T-helper 1 cell treated with Interleukin-12 subunit alpha and Interleukin-12 subunit beta and Interleukin-4 antibody, amounts not matched to agents 30 μg/mL and 1 μg/mL, for 36 hours (primary cell): ENCODE results near the gene MUTYH.

Experiments used
- H3K27ac Mint-ChIP-seq: one replicate; pipeline ENCODE4 v1.8.0; 2021; ENCODE audit warnings: mild to moderate bottlenecking, mixed read lengths
- H3K27me3 Mint-ChIP-seq: one replicate; pipeline ENCODE4 v1.8.0; 2021; ENCODE audit warnings: low read depth, mixed read lengths
- H3K36me3 Mint-ChIP-seq: one replicate; pipeline ENCODE4 v1.8.0; 2021; ENCODE audit warnings: low read depth, mixed read lengths
- H3K4me1 Mint-ChIP-seq: one replicate; pipeline ENCODE4 v1.8.0; 2021; ENCODE audit warnings: low read depth, mixed read lengths
- H3K4me3 Mint-ChIP-seq: one replicate; pipeline ENCODE4 v1.8.0; 2021; ENCODE audit warnings: mild to moderate bottlenecking, moderate library complexity, mixed read lengths
- H3K9me3 Mint-ChIP-seq: one replicate; pipeline ENCODE4 v1.8.0; 2021; ENCODE audit warnings: mixed read lengths

Gene MUTYH

GRCh38 chr1:45319761-45320160 is 20.5 kb downstream of the MUTYH start:
- H3K9me3 Mint-ChIP-seq: no peaks in the 10 kb centered on the region
- H3K36me3 Mint-ChIP-seq: no peaks in the 10 kb centered on the region
- H3K27ac Mint-ChIP-seq: no peak overlapping the region
- H3K27me3 Mint-ChIP-seq: peaks cover 3% of the 10 kb centered on the region
- H3K4me1 Mint-ChIP-seq: no peaks in the 10 kb centered on the region
- no peak overlapping the region for H3K4me3 Mint-ChIP-seq

DNA sequence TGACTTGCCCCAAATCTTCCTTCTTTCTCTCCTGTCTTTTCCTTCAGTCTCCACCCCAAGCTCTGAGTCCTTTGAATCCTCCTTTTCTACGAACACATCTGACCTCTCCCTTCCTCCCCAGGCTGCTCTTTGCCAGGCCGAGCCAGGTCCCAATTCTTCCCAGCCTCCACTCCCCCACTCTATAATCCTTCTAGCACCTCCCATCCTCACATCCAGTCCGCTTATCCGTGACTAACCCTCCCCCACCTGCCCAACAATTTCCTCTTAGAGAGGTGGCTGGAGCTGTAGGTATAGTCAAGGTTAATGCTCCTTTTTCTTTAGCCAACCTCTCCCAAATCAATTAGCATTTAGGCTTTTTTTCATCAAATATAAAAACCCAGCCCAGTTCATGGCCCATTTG is 23.1 kb downstream of the MUTYH start:
- Mint-ChIP-seq H3K4me1 (no peaks in the 10 kb centered on the region), H3K27me3 (peaks cover 11% of the 10 kb centered on the region), H3K9me3 (no peaks in the 10 kb centered on the region), H3K27ac (no peak overlapping the region), H3K4me3 (no peak overlapping the region), H3K36me3 (no peaks in the 10 kb centered on the region)

DNA sequence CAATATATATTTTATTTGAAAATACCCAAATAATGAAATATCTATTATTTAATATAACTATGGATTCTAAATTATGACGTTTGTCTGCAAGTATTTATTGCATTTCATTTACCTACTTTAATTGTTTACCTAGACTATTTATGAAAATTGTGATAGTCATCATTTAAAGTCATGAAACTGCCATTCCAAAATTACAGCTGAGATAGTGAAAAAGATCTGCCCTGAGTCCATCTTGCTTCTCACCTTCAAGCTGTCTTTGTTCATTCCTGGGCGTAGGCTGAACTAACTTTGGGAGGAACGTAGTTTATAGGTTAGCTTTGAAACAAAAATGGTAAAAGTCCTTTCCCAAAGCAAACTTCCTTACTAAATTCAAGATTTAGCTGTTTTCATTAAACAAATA is 26.0 kb downstream of the MUTYH start:
- H3K36me3 Mint-ChIP-seq: no peaks in the 10 kb centered on the region
- H3K27me3 Mint-ChIP-seq: peaks cover 11% of the 10 kb centered on the region
- H3K9me3 Mint-ChIP-seq: no peaks in the 10 kb centered on the region
- no peak overlapping the region for H3K4me3 Mint-ChIP-seq
- no peak overlapping the region for H3K27ac Mint-ChIP-seq
- no peaks in the 10 kb centered on the region for H3K4me1 Mint-ChIP-seq

- H3K36me3 Mint-ChIP-seq: no peaks in the 10 kb centered on the region
- peaks cover 18% of the 10 kb centered on the region for H3K4me1 Mint-ChIP-seq
- H3K9me3 Mint-ChIP-seq: no peaks in the 10 kb centered on the region
- H3K4me3 Mint-ChIP-seq: no peak overlapping the region
- no peaks in the 10 kb centered on the region for H3K27me3 Mint-ChIP-seq
- H3K27ac Mint-ChIP-seq: peak overlapping the region; percentile 49
Observed at GRCh38 chr1:45306905-45307304, 33.3 kb downstream of the MUTYH start.

GRCh38 chr1:45306319-45306718 is 33.9 kb downstream of the MUTYH start:
- Mint-ChIP-seq H3K36me3 (no peaks in the 10 kb centered on the region), H3K4me3 (no peak overlapping the region), H3K27me3 (no peaks in the 10 kb centered on the region), H3K27ac (no peak overlapping the region), H3K4me1 (peaks cover 18% of the 10 kb centered on the region), H3K9me3 (no peaks in the 10 kb centered on the region)

DNA sequence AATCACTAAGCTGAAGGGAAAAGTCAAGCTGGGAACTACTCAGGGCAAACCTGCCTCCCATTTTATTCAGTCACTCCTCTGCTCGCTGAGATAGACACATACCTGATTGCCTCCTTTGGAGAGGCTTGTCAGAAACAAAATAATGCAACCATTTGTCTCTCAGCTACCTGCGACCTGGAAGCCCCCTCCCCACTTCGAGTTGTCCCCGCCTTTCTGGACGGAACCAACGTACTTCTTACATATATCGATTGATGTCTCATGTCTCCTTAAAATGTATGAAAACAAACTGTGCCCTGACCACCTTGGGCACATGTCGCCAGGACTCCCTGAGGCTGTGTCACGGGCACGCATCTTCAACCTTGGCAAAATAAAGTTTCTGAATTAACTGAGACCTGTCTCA is 35.0 kb downstream of the MUTYH start:
- H3K36me3 Mint-ChIP-seq: no peaks in the 10 kb centered on the region
- H3K4me3 Mint-ChIP-seq: peak overlapping the region; percentile 84
- no peaks in the 10 kb centered on the region for H3K27me3 Mint-ChIP-seq
- peak overlapping the region; percentile 66 for H3K27ac Mint-ChIP-seq
- H3K9me3 Mint-ChIP-seq: no peaks in the 10 kb centered on the region
- H3K4me1 Mint-ChIP-seq: peaks cover 21% of the 10 kb centered on the region

- H3K4me3 Mint-ChIP-seq: peak overlapping the region; percentile 84
- H3K27me3 Mint-ChIP-seq: no peaks in the 10 kb centered on the region
- H3K9me3 Mint-ChIP-seq: no peaks in the 10 kb centered on the region
- H3K4me1 Mint-ChIP-seq: peaks cover 21% of the 10 kb centered on the region
- peak overlapping the region; percentile 89 for H3K27ac Mint-ChIP-seq
- H3K36me3 Mint-ChIP-seq: no peaks in the 10 kb centered on the region
Observed at GRCh38 chr1:45304311-45305081, 35.7 kb downstream of the MUTYH start.

GRCh38 chr1:45303520-45304310 is 36.5 kb downstream of the MUTYH start:
- Mint-ChIP-seq H3K27ac (peak overlapping the region; percentile 89), H3K4me1 (peaks cover 21% of the 10 kb centered on the region), H3K36me3 (no peaks in the 10 kb centered on the region), H3K27me3 (no peaks in the 10 kb centered on the region), H3K9me3 (no peaks in the 10 kb centered on the region), H3K4me3 (peak overlapping the region; percentile 84)

GRCh38 chr1:45302505-45303150 is 37.6 kb downstream of the MUTYH start:
- no peaks in the 10 kb centered on the region for H3K36me3 Mint-ChIP-seq
- no peaks in the 10 kb centered on the region for H3K9me3 Mint-ChIP-seq
- peak overlapping the region; percentile 47 for H3K27ac Mint-ChIP-seq
- peaks cover 21% of the 10 kb centered on the region for H3K4me1 Mint-ChIP-seq
- H3K27me3 Mint-ChIP-seq: no peaks in the 10 kb centered on the region
- peak overlapping the region; percentile 62 for H3K4me3 Mint-ChIP-seq

DNA sequence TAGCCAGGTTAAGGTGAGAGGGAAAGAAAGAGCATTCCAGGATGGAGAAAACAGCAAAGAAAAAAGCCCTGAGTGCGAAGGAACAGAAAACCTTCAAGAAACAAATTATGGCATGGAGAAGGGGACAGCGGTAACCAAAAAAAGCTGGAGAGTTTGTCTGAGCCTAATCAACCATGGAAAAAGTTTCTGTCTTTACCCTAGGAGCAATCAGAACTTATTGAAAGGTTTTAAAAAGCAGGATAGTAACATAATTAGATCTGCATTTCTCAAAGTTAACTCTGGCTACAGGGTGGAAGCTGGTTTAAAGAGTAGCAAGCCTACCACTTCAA is 39.6 kb downstream of the MUTYH start:
- Mint-ChIP-seq H3K4me1 (peaks cover 12% of the 10 kb centered on the region), H3K36me3 (no peaks in the 10 kb centered on the region), H3K27ac (no peak overlapping the region), H3K4me3 (no peak overlapping the region), H3K9me3 (no peaks in the 10 kb centered on the region), H3K27me3 (no peaks in the 10 kb centered on the region)

DNA sequence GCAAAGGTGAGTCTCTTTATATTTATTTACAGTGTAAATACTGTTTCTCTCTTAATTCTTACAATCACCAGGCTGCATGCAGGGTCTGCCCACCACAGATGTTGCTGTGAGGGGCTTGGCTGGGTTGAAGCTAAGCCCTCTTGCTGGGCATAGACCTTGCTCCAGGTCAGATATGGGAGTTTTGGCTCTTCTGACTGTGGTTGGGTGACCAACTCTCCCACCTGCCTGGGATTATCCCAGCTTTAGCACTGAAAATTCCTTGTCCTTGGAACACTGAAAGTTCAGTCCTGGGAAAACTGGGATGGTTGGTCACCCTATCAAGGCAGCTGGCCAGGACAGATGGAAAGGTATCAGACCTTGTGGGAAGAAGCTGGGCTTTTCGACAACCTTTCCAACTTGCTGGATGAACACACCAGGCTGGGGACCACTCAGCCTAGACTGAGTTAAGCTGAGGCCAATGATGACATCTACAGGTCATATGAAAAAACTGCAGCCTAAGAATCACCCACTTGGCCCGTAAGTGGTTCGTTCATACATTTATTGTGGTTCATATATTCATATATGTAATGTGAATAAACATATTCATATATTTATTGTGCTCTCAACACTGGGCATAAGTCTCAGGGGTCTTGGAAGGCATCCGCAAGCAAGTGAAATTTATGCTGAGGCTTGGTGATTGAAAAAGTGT is 40.1 kb downstream of the MUTYH start:
- Mint-ChIP-seq H3K27me3 (no peaks in the 10 kb centered on the region), H3K4me3 (no peak overlapping the region), H3K4me1 (peaks cover 9% of the 10 kb centered on the region), H3K27ac (no peak overlapping the region), H3K36me3 (no peaks in the 10 kb centered on the region), H3K9me3 (no peaks in the 10 kb centered on the region)

- Mint-ChIP-seq H3K27me3 (no peaks in the 10 kb centered on the region), H3K27ac (no peak overlapping the region), H3K4me1 (peaks cover 3% of the 10 kb centered on the region), H3K36me3 (no peaks in the 10 kb centered on the region), H3K4me3 (no peak overlapping the region), H3K9me3 (no peaks in the 10 kb centered on the region)
Observed at GRCh38 chr1:45299296-45299695, 40.9 kb downstream of the MUTYH start.

DNA sequence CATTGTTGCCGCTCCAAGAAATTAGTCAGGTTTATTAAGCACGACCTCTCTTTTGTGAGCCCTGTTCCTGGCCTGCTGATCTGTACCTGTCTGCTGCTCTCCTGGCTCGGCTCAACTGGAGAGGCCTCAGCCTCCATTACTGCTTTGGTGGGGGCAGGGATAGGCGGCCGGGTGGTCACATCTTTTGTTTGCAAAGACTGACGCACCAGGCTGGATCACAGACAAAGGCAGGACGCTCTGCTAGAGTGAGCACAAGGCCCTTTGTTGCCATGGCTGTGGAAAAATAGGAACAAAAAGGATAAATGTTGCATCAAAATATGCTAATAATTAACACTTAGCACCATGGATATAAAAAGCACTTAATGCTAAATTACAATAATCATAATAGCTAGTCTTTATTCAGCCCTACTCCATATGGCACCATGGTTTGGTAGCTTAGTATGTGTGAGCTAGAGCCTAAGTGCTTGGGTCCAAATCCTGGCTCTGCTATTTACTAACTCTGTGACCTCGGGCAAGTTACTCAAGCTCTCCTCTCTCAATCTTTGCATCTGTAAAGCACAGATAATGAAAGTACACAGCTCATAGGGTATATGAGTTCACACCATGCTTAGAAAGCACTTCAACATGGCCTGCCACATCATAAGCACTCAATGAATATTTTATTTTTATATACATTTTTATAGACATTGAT is 42.4 kb downstream of the MUTYH start:
- Mint-ChIP-seq H3K27ac (no peak overlapping the region), H3K4me3 (no peak overlapping the region), H3K4me1 (peaks cover 3% of the 10 kb centered on the region), H3K36me3 (no peaks in the 10 kb centered on the region), H3K27me3 (no peaks in the 10 kb centered on the region), H3K9me3 (no peaks in the 10 kb centered on the region)

GRCh38 chr1:45291716-45292115 is 48.5 kb downstream of the MUTYH start:
- Mint-ChIP-seq H3K4me1 (no peaks in the 10 kb centered on the region), H3K4me3 (no peak overlapping the region)

More at GRCh38 chr1:45291716-45292115, 48.5 kb downstream of the MUTYH start:
- H3K36me3 Mint-ChIP-seq: no peaks in the 10 kb centered on the region
- H3K9me3 Mint-ChIP-seq: no peaks in the 10 kb centered on the region
- H3K27me3 Mint-ChIP-seq: peaks cover 9% of the 10 kb centered on the region
- H3K27ac Mint-ChIP-seq: no peak overlapping the region
